GM12878 (cell line): Measurements from ENCODE around the gene SNX8. TPM values are rescaled to one million over a fixed set of nuclear protein-coding genes. Genes with fewer than 3 reads are reported as not detected.

Experiments
- ASH2L ChIP-seq: fragments of 300-600, 200-600 bp; sonication (generic); IDR thresholded peaks from 2 replicates; pipeline ENCODE4 v1.6.1; 2017; ENCODE audit warnings: low read depth, mild to moderate bottlenecking, borderline replicate concordance
- BHLHE40 ChIP-seq, 2 experiments: fragments of 450-650 bp in 1 of 2; IDR thresholded peaks; 2 replicates each; pipeline ENCODE4 v1.6.1; 2011 to 2017; ENCODE audit warnings: low read depth in 2 of 2, borderline replicate concordance in 1 of 2, improper control_type of control experiment in 1 of 2, low read length in 1 of 2, mild to moderate bottlenecking in 1 of 2
- BMI1 ChIP-seq: fragments of 450-650 bp; IDR thresholded peaks from 2 replicates; pipeline ENCODE4 v1.6.1; 2016; ENCODE audit warnings: mild to moderate bottlenecking, moderate library complexity, borderline replicate concordance
- CEBPB ChIP-seq, 2 experiments: fragments of 150-350 bp in 1 of 2; IDR thresholded peaks; 2 replicates each; pipeline ENCODE4 v1.6.1; 2012 to 2014; ENCODE audit warnings: low read depth in 2 of 2, low read length in 2 of 2, borderline replicate concordance in 1 of 2, inconsistent platforms in 1 of 2
- FOS ChIP-seq: IDR thresholded peaks from 3 replicates; pipeline ENCODE4 v1.6.1; 2011; ENCODE audit warnings: borderline replicate concordance; ENCODE audit not compliant: insufficient read length; ENCODE audit errors: extremely low read depth
- HCFC1 ChIP-seq: fragments of 150-350 bp; IDR thresholded peaks from 2 replicates; pipeline ENCODE4 v1.6.1; 2014; ENCODE audit warnings: low read length
- HDAC6 ChIP-seq: fragments of 200-600 bp; sonication (generic); IDR thresholded peaks from one replicate; pipeline ENCODE4 v1.8.0; 2017; ENCODE audit warnings: antibody characterized with exemption; ENCODE audit not compliant: unreplicated experiment
- KDM1A ChIP-seq: fragments of 200-600 bp; sonication (generic); IDR thresholded peaks from 2 replicates; pipeline ENCODE4 v1.6.1; 2016; ENCODE audit warnings: borderline replicate concordance
- NBN ChIP-seq: fragments of 450-650 bp; IDR thresholded peaks from 2 replicates; pipeline ENCODE4 v1.6.1; 2016
- NFIC ChIP-seq: IDR thresholded peaks from 2 replicates; pipeline ENCODE4 v1.6.1; 2012; ENCODE audit warnings: low read depth, mild to moderate bottlenecking, inconsistent platforms, low read length, moderate library complexity
- TCF12 ChIP-seq: IDR thresholded peaks from 2 replicates; pipeline ENCODE4 v1.6.1; 2011; ENCODE audit warnings: low read depth, mild to moderate bottlenecking, low read length
- polyA plus RNA-seq, 11 experiments: library from polyadenylated mRNA; depleted of rRNA in 4 of 11; unstranded in 6 of 11; stranded (reverse) in 5 of 11; fragments of >200 nt; fragmentation: Nextera tagmentation in 4 of 11; fragmentation: Illumina TruSeq in 1 of 11; extraction: Ambion mirVana in 4 of 11; extraction: Trizol in 1 of 11; gene quantifications; 1 replicate in 1 of 11; 2 replicates in 10 of 11; pipeline versions ENCODE4 v1.2.1 to v1.2.3, GENCODE V29; 2011 to 2016; ENCODE audit warnings: inconsistent platforms in 2 of 11, missing spikeins in 2 of 11, low read depth in 1 of 11
- total RNA-seq, 4 experiments: library from RNA; depleted of rRNA in 3 of 4; stranded (reverse); fragments of >200 nt in 3 of 4; fragmentation: Illumina TruSeq in 1 of 4; extraction: Trizol in 1 of 4; gene quantifications; 2 replicates each; pipeline versions ENCODE4 v1.2.1 to v1.2.3, GENCODE V29; 2013 to 2021
- TF ChIP-seq, protein P1 (sequence below): fragments of 450-650 bp; IDR thresholded peaks from 2 replicates; pipeline ENCODE4 v1.6.1; 2018; ENCODE audit warnings: borderline replicate concordance, mild to moderate bottlenecking; ENCODE audit not compliant: partially characterized antibody
- TF ChIP-seq, protein P2 (sequence below): fragments of 450-650 bp; IDR thresholded peaks from 2 replicates; pipeline ENCODE4 v1.6.1; 2017; ENCODE audit warnings: mild to moderate bottlenecking
- TF ChIP-seq, protein P3 (sequence below): fragments of 450-650 bp; IDR thresholded peaks from 2 replicates; pipeline ENCODE4 v1.6.1; 2017; ENCODE audit warnings: mild to moderate bottlenecking, low read depth, inconsistent platforms; ENCODE audit not compliant: poor library complexity, severe bottlenecking
- TF ChIP-seq, protein P4 (sequence below): IDR thresholded peaks from 2 replicates; pipeline ENCODE4 v1.6.1; 2012; ENCODE audit warnings: low read length, inconsistent platforms
- TF ChIP-seq, protein P5 (sequence below): IDR thresholded peaks from 2 replicates; pipeline ENCODE4 v1.6.1; 2011; ENCODE audit warnings: borderline replicate concordance, low read depth, mild to moderate bottlenecking, moderate library complexity, low read length; ENCODE audit not compliant: insufficient read depth, poor library complexity, severe bottlenecking
- TF ChIP-seq, protein P6 (sequence below): fragments of 450-650 bp; conservative IDR thresholded peaks from 2 replicates; pipeline ENCODE4 v1.6.1; 2017; ENCODE audit warnings: mild to moderate bottlenecking, moderate library complexity

SNX8 gene
- total and polyA plus RNA-seq, 10 of the 15 experiments (the other 5 are each of a cell fraction or from before 2014, with no cell fraction given): 6.4 to 210 (median 97.6) TPM

DNA sequence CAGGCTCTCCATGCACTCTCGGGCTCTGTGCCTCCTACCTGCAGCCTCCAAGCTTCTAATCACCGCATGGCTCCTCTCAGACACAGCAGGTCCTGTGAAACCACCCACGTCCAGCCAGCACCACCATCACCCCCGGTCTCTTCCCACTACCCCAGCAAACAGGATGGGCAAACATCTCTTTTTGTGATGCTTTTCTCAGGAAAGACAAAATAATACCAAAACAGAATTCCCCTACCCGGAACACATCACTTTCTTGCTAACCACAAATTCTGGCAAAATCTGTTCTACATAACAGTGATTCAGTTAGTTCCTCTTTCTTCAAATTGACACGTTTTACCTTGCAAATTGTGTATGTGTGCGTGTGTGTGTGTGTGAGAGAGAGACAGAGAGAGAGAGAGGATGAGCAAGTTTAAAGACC is 6.5 kb downstream of the SNX8 start (continued):
- TF ChIP-seq, protein P1, sequence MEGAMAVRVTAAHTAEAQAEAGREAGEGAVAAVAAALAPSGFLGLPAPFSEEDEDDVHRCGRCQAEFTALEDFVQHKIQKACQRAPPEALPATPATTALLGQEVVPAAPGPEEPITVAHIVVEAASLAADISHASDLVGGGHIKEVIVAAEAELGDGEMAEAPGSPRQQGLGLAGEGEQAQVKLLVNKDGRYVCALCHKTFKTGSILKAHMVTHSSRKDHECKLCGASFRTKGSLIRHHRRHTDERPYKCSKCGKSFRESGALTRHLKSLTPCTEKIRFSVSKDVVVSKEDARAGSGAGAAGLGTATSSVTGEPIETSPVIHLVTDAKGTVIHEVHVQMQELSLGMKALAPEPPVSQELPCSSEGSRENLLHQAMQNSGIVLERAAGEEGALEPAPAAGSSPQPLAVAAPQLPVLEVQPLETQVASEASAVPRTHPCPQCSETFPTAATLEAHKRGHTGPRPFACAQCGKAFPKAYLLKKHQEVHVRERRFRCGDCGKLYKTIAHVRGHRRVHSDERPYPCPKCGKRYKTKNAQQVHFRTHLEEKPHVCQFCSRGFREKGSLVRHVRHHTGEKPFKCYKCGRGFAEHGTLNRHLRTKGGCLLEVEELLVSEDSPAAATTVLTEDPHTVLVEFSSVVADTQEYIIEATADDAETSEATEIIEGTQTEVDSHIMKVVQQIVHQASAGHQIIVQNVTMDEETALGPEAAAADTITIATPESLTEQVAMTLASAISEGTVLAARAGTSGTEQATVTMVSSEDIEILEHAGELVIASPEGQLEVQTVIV: no peak
- TF ChIP-seq HDAC6 (no peak), CEBPB (IDR thresholded peaks at IDR 0.05; ENCODE audit: borderline replicate concordance in 1 of 2, low read depth in 2 of 2, low read length in 2 of 2) (0 out of 4 replicates have a peak, but pooled peaks of 1 of the 2 experiments have one; percentile 25), ASH2L (no peak), TCF12 (no peak), KDM1A (no peak), NBN (peak; percentile 90), HCFC1 (no peak), NFIC (peak; percentile 85), BHLHE40 (IDR thresholded peaks at IDR 0.05; ENCODE audit: borderline replicate concordance in 1 of 2, low read depth in 2 of 2, low read length in 1 of 2) (peak; percentile 88 to 90), FOS (no peak), BMI1 (peak; percentile 68)
- TF ChIP-seq, protein P2, sequence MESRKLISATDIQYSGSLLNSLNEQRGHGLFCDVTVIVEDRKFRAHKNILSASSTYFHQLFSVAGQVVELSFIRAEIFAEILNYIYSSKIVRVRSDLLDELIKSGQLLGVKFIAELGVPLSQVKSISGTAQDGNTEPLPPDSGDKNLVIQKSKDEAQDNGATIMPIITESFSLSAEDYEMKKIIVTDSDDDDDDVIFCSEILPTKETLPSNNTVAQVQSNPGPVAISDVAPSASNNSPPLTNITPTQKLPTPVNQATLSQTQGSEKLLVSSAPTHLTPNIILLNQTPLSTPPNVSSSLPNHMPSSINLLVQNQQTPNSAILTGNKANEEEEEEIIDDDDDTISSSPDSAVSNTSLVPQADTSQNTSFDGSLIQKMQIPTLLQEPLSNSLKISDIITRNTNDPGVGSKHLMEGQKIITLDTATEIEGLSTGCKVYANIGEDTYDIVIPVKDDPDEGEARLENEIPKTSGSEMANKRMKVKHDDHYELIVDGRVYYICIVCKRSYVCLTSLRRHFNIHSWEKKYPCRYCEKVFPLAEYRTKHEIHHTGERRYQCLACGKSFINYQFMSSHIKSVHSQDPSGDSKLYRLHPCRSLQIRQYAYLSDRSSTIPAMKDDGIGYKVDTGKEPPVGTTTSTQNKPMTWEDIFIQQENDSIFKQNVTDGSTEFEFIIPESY: no peak
- TF ChIP-seq, protein P3, sequence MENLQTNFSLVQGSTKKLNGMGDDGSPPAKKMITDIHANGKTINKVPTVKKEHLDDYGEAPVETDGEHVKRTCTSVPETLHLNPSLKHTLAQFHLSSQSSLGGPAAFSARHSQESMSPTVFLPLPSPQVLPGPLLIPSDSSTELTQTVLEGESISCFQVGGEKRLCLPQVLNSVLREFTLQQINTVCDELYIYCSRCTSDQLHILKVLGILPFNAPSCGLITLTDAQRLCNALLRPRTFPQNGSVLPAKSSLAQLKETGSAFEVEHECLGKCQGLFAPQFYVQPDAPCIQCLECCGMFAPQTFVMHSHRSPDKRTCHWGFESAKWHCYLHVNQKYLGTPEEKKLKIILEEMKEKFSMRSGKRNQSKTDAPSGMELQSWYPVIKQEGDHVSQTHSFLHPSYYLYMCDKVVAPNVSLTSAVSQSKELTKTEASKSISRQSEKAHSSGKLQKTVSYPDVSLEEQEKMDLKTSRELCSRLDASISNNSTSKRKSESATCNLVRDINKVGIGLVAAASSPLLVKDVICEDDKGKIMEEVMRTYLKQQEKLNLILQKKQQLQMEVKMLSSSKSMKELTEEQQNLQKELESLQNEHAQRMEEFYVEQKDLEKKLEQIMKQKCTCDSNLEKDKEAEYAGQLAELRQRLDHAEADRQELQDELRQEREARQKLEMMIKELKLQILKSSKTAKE: peak; percentile 75
- TF ChIP-seq, protein P4, sequence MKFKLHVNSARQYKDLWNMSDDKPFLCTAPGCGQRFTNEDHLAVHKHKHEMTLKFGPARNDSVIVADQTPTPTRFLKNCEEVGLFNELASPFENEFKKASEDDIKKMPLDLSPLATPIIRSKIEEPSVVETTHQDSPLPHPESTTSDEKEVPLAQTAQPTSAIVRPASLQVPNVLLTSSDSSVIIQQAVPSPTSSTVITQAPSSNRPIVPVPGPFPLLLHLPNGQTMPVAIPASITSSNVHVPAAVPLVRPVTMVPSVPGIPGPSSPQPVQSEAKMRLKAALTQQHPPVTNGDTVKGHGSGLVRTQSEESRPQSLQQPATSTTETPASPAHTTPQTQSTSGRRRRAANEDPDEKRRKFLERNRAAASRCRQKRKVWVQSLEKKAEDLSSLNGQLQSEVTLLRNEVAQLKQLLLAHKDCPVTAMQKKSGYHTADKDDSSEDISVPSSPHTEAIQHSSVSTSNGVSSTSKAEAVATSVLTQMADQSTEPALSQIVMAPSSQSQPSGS: 0 out of 2 replicates have a peak, but pooled peaks have one; percentile 64
- TF ChIP-seq, protein P5, sequence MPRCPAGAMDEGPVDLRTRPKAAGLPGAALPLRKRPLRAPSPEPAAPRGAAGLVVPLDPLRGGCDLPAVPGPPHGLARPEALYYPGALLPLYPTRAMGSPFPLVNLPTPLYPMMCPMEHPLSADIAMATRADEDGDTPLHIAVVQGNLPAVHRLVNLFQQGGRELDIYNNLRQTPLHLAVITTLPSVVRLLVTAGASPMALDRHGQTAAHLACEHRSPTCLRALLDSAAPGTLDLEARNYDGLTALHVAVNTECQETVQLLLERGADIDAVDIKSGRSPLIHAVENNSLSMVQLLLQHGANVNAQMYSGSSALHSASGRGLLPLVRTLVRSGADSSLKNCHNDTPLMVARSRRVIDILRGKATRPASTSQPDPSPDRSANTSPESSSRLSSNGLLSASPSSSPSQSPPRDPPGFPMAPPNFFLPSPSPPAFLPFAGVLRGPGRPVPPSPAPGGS: no peak
- TF ChIP-seq, protein P6, sequence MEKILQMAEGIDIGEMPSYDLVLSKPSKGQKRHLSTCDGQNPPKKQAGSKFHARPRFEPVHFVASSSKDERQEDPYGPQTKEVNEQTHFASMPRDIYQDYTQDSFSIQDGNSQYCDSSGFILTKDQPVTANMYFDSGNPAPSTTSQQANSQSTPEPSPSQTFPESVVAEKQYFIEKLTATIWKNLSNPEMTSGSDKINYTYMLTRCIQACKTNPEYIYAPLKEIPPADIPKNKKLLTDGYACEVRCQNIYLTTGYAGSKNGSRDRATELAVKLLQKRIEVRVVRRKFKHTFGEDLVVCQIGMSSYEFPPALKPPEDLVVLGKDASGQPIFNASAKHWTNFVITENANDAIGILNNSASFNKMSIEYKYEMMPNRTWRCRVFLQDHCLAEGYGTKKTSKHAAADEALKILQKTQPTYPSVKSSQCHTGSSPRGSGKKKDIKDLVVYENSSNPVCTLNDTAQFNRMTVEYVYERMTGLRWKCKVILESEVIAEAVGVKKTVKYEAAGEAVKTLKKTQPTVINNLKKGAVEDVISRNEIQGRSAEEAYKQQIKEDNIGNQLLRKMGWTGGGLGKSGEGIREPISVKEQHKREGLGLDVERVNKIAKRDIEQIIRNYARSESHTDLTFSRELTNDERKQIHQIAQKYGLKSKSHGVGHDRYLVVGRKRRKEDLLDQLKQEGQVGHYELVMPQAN: no peak
